GM12872 (cell line): ENCODE measurements around the gene ITPR2.

ENCODE experiments used
- TF ChIP-seq, protein P1 (sequence below): IDR thresholded peaks from 3 replicates; pipeline ENCODE4 v1.5.1; 2011; ENCODE audit warnings: low read depth, mild to moderate bottlenecking, low read length, moderate library complexity; ENCODE audit not compliant: insufficient read depth

Gene ITPR2

DNA sequence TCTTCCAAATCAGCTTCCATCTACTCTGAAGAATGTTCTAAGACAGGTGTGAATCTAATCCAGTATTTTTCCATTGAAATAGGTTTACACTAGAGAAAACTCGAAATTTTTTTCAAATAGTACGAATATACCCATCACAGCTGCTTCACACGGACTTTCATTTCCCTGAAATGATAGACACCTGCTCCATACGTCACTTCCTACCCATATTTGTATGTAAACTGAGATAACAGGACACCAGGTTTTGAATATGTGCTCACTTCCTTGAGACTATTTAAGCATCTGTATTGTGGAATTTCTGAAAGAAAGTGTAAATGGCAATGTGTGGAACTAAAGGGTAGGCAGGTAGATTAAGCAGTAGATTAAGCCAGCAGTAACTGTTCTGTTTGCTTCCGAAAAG, 13.4 kb upstream of the ITPR2 start:
- TF ChIP-seq, protein P1, sequence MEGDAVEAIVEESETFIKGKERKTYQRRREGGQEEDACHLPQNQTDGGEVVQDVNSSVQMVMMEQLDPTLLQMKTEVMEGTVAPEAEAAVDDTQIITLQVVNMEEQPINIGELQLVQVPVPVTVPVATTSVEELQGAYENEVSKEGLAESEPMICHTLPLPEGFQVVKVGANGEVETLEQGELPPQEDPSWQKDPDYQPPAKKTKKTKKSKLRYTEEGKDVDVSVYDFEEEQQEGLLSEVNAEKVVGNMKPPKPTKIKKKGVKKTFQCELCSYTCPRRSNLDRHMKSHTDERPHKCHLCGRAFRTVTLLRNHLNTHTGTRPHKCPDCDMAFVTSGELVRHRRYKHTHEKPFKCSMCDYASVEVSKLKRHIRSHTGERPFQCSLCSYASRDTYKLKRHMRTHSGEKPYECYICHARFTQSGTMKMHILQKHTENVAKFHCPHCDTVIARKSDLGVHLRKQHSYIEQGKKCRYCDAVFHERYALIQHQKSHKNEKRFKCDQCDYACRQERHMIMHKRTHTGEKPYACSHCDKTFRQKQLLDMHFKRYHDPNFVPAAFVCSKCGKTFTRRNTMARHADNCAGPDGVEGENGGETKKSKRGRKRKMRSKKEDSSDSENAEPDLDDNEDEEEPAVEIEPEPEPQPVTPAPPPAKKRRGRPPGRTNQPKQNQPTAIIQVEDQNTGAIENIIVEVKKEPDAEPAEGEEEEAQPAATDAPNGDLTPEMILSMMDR = no peak

DNA sequence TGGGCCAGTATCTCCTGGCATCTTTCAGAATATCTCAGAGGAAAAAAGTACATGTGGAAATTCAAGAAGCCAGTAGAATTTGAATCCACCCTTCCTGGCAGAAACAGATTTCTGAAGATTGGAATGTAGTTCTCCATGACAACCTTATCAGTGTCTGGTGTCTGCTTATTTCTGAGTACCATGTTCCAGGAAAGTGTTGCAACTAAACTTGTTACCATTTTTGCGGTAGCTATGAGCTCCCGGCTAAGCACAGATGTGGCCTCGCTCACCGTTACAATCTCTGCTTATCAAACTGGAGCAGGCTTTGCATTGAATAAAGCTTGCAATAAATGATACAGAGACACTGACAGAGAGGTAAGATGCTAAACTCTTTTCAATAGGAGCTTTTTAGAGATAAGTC, 13.0 kb upstream of the ITPR2 start:
- TF ChIP-seq, protein P1 = no peak

DNA sequence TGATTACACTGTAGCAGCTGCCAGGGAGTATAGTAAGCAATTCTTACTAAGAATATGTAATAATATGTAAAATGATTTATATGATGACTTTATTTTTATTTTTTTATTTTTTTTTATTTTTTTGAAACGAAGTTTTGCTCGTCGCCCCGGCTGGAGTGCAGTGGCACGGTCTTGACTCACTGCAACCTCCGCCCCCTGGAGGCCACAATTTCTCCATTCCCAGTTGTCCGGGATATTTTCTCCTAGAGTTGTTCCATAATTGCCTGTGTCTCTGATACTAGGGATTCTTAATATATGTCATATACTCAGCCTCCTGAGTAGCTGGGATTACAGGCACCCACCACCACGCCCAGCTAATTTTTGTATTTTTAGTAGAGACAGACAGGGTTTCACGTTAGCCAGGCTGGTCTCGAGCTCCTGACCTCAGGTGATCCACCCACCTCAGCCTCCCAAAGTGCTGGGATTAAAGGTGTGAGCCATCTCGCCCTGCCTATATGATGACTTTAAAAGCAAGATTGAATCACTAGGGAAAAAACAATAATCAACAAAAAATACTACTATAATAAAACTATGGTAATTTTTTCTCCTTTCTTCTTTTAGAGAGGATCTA, 12.2 kb upstream of the ITPR2 start:
- TF ChIP-seq, protein P1 = 0 out of 3 replicates have a peak, but pooled peaks have one; percentile 13

DNA sequence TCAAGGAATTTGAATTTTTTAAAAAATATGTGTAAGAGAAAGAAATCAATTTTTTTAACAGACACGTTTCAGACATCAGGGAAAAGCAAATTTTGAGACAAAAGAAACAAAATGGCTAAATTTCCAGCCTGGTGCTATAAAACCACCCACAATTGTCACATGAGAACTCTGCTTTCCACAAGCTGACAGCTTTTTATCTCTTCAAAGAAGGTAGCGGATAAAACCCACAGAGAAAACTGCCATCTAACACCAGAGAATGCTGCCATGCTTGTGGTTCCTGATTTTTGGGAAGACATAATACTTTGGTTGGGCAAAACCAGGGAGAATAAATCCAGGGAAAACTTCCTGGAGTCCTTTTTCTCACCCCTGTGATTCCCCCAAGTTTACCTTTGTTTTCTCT, 10.3 kb upstream of the ITPR2 start:
- TF ChIP-seq, protein P1 = no peak

DNA sequence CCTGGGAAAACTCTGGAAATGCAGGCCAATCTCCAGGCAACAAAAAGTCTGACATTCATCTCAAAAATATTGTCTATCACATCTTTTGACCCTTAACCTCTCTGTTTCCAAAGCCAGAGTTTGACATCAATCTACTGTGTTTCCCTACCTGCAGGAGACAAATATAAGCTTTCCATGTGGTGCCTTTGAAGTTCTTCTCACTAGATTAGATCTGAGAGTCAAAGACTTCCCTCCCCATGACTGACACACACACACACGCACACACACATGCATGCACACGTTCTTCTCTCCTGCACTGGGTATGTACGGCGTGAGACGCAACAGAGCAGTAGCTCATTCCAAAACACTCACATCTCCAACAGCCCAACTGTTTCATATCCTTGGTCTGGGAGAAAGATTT, 8.1 kb upstream of the ITPR2 start:
- TF ChIP-seq, protein P1 = no peak

DNA sequence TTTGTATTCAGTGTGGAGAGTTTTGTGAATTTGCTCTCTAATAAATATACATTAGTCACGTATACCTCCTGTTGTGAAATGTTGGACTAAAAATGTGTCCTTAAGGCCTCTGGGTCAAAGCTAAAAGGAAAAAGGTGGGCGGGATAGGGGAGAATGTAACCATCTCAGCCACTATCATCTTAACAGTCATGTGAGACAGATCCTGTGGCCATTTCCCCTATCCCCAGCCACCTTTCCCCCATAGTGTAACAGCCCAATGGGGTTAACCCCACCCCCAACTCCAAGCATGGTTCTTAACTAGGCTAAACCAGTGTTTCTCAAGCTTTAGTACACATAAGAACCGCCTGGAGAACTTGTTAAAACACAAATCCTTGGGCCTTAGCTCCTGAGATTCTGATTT, 6.5 kb upstream of the ITPR2 start:
- TF ChIP-seq, protein P1 = no peak

DNA sequence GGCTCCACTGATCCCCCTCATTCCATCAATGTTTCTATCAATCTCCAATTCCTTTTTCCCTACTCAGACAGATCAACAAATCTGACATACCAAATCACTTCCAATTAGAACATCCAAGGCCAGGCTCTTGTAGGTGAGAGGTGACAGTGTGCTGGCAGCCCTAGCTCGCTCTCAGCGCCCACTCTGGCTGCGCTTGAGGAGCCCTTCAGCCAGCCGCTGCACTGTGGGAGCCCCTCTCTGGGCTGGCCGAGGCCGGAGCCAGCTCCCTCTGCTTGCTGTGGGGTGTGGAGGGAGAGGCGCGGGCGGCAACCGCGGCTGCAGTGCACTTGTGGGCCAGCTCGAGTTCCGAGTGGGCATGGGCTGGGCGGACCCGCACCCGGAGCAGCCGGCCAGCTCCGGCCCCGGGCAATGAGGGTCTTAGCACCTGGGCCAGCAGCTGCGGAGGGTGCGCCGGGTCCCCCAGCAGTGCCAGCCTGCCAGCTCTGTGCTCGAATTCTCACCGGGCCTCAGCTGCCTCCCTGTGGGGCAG, 6.0 kb upstream of the ITPR2 start:
- TF ChIP-seq, protein P1 = no peak
